ENCODE measurements around the gene G0S2.

DNA sequence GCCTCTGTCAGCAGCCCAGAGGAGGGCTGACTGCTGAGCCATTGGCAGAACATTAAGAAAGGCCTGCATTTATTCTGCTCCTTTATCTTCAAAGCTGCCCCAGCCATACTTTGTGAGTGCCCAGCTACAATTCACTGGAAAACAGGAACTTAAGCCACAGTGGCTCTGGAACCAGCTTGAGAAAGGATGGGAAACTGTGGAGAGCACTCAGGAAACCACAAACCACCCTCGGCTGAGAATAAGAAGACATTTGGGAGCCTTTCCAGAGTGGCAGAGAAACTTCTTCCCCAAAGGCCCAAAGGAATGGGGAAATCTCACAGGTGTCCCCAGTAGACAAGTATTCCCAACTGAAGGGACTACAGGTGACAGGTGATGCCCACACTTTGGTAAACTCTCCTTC, 24.8 kb upstream of the G0S2 start:
- TF ChIP-seq TAF1 (IDR thresholded peaks at IDR 0.05; ENCODE audit: borderline replicate concordance, low read depth, low read length), result no peak
- TF ChIP-seq POLR2A (IDR thresholded peaks at IDR 0.05; ENCODE audit: low read depth, low read length), result no peak

Measured in GM12892 (cell line).